Vagina (tissue), 2 donors: ENCODE measurements around the gene KRTAP9-1. TPM values are rescaled to one million over a fixed set of nuclear protein-coding genes. Genes with fewer than 3 reads are reported as not detected.

ENCODE experiments used
- DNase-seq, 2 donors: peaks; one replicate each; pipeline ENCODE4 v3.0.0-alpha.2; 2017; ENCODE audit errors: extremely low spot score in 2 of 2
- H3K27ac ChIP-seq: fragments of 200-600 bp; sonication (generic); one replicate; pipeline ENCODE4 v1.5.1; 2019
- H3K27me3 ChIP-seq: fragments of 200-600 bp; sonication (generic); one replicate; pipeline ENCODE4 v1.5.1; 2019
- H3K36me3 ChIP-seq, 2 donors: fragments of 200-600 bp; sonication (generic); one replicate each; pipeline ENCODE4 v1.5.1; 2017 to 2019
- H3K4me1 ChIP-seq: fragments of 200-600 bp; sonication (generic); one replicate; pipeline ENCODE4 v1.5.1; 2019
- H3K4me3 ChIP-seq, 2 donors: fragments of 200-600 bp; sonication (generic); 1 replicate in 1 of 2; 2 replicates in 1 of 2; pipeline ENCODE4 v1.5.1; 2016 to 2019
- H3K9me3 ChIP-seq: fragments of 200-600 bp; sonication (generic); one replicate; pipeline ENCODE4 v1.5.1; 2019
- CTCF ChIP-seq, 3 experiments: fragments of 450-650 bp in 2 of 3; fragments of 200-600 bp in 1 of 3; sonication (generic) in 1 of 3; IDR thresholded peaks; one replicate each; pipeline ENCODE4 v1.5.1; 2017 to 2019; ENCODE audit warnings: antibody characterized with exemption in 3 of 3, mild to moderate bottlenecking in 2 of 3, moderate library complexity in 2 of 3
- POLR2A ChIP-seq, 2 donors: fragments of 450-650 bp; IDR thresholded peaks; one replicate each; pipeline ENCODE4 v1.6.1; 2017; ENCODE audit warnings: antibody characterized with exemption in 2 of 2, mild to moderate bottlenecking in 2 of 2, moderate library complexity in 2 of 2
- POLR2AphosphoS5 ChIP-seq, 2 donors: sonication (generic); formaldehyde crosslinking; IDR thresholded peaks; one replicate each; pipeline ENCODE4 v1.9.0; 2017; ENCODE audit warnings: antibody characterized with exemption in 2 of 2, mild to moderate bottlenecking in 2 of 2, low read depth in 1 of 2; ENCODE audit not compliant: insufficient read depth in 1 of 2
- intact Hi-C: fragments of 100-400 bp; cut with DNase I; formaldehyde crosslinking; loops from one replicate; pipeline ENCODE4 v1.15.1; 2023
- total RNA-seq: library from RNA; depleted of rRNA; stranded (reverse); fragments of >200 nt; gene quantifications from one replicate; pipeline ENCODE4 v1.2.3, GENCODE V29; 2016

KRTAP9-1 gene
- total RNA-seq, 1 donor from 2014 or later: not detected

- no peaks in the 10 kb centered on the region for H3K27me3 ChIP-seq
- H3K9me3 ChIP-seq: no peaks in the 10 kb centered on the region
- peaks cover 4% of the 10 kb centered on the region for H3K4me1 ChIP-seq
- intact Hi-C loops: no loop called here
- no peak for DNase-seq
- TF ChIP-seq POLR2AphosphoS5 (IDR thresholded peaks at IDR 0.05; ENCODE audit: insufficient read depth in 1 of 2, low read depth in 1 of 2): no peak
- TF ChIP-seq CTCF (IDR thresholded peaks at IDR 0.05): no peak
- TF ChIP-seq POLR2A (IDR thresholded peaks at IDR 0.05): no peak
- H3K36me3 ChIP-seq: no peaks in the 10 kb centered on the region
- no peak overlapping the region for H3K4me3 ChIP-seq
- H3K27ac ChIP-seq: peak overlapping the region; percentile 44
These were observed 10.7 kb upstream of the KRTAP9-1 start for GRCh38 chr17:41178843-41179616.

- no peak within 1 kb of the TSS for H3K4me3 ChIP-seq
- no peaks in the 10 kb centered on the region for H3K27me3 ChIP-seq
- DNase-seq: no peak
- H3K36me3 ChIP-seq: no peaks in the 10 kb centered on the region
- intact Hi-C loops: no loop called here
- H3K27ac ChIP-seq: no peak within 1 kb of the TSS
- H3K9me3 ChIP-seq: no peaks in the 10 kb centered on the region
- no peaks in the 10 kb centered on the region for H3K4me1 ChIP-seq
- TF ChIP-seq POLR2A (IDR thresholded peaks at IDR 0.05) (no peak), POLR2AphosphoS5 (IDR thresholded peaks at IDR 0.05; ENCODE audit: insufficient read depth in 1 of 2, low read depth in 1 of 2) (no peak), CTCF (IDR thresholded peaks at IDR 0.05) (no peak)
These were observed 5.2 kb upstream of the KRTAP9-1 start, which contains the start of gene KRTAP4-1 for GRCh38 chr17:41184480-41184961. Gene KRTAP4-1, minus strand, starts transcription at chr17:41184911. Its CDS starts 57 bp downstream, at chr17:41184854.

- no peaks in the 10 kb centered on the region for H3K36me3 ChIP-seq
- no peaks in the 10 kb centered on the region for H3K4me1 ChIP-seq
- intact Hi-C loops: no loop called here
- H3K4me3 ChIP-seq: no peak overlapping the region
- H3K27me3 ChIP-seq: no peaks in the 10 kb centered on the region
- no peaks in the 10 kb centered on the region for H3K9me3 ChIP-seq
- no peak overlapping the region for H3K27ac ChIP-seq
- no peak for DNase-seq
- TF ChIP-seq POLR2AphosphoS5 (IDR thresholded peaks at IDR 0.05; ENCODE audit: insufficient read depth in 1 of 2, low read depth in 1 of 2): no peak
- no peak for TF ChIP-seq CTCF (IDR thresholded peaks at IDR 0.05)
- no peak for TF ChIP-seq POLR2A (IDR thresholded peaks at IDR 0.05)
These were observed 4.7 kb upstream of the KRTAP9-1 start for GRCh38 chr17:41185001-41185400.

- no peak overlapping the region for H3K4me3 ChIP-seq
- H3K9me3 ChIP-seq: no peaks in the 10 kb centered on the region
- H3K27me3 ChIP-seq: no peaks in the 10 kb centered on the region
- no peak for TF ChIP-seq POLR2AphosphoS5 (IDR thresholded peaks at IDR 0.05; ENCODE audit: insufficient read depth in 1 of 2, low read depth in 1 of 2)
- TF ChIP-seq POLR2A (IDR thresholded peaks at IDR 0.05): no peak
- TF ChIP-seq CTCF (IDR thresholded peaks at IDR 0.05): no peak
- H3K4me1 ChIP-seq: no peaks in the 10 kb centered on the region
- H3K27ac ChIP-seq: no peak overlapping the region
- intact Hi-C loops: no loop called here
- H3K36me3 ChIP-seq: no peaks in the 10 kb centered on the region
- DNase-seq: no peak
These were observed 2.8 kb upstream of the KRTAP9-1 start for GRCh38 chr17:41186872-41187271.

GRCh38 chr17:41190328-41190727 is 641 bp downstream of the KRTAP9-1 start:
- Histone ChIP-seq H3K36me3 (no peaks in the 10 kb centered on the region), H3K4me3 (no peak overlapping the region), H3K27me3 (no peaks in the 10 kb centered on the region), H3K4me1 (no peaks in the 10 kb centered on the region), H3K27ac (no peak overlapping the region), H3K9me3 (no peaks in the 10 kb centered on the region)
- intact Hi-C loops: no loop called here
- no peak for TF ChIP-seq CTCF (IDR thresholded peaks at IDR 0.05)
- no peak for TF ChIP-seq POLR2A (IDR thresholded peaks at IDR 0.05)
- no peak for TF ChIP-seq POLR2AphosphoS5 (IDR thresholded peaks at IDR 0.05; ENCODE audit: insufficient read depth in 1 of 2, low read depth in 1 of 2)
- no peak for DNase-seq
